NCI-H82 treated with DMSO at 0.1 percent for 48 hours (cell line): ENCODE data around the gene SYNJ2BP.
"Not testable (repeated sequence)": the region's sequence is repeated elsewhere in the genome, so short reads cannot be mapped to it uniquely, and the experiment has no call there.

Experiments used
- DNase-seq: peaks from one replicate; lab custom pipeline; 2025; ENCODE audit not compliant: unreplicated experiment; lab: John Stamatoyannopoulos, UW

The SYNJ2BP gene

GRCh38 chr14:70416725-70417349, at the start of gene SYNJ2BP:
Gene SYNJ2BP, minus strand, starts transcription at chr14:70417090. Its CDS starts 127 bp downstream, at chr14:70416963.
- peak; percentile 20 for DNase-seq

GRCh38 chr14:70454731-70455130, 37.8 kb upstream of the SYNJ2BP start:
- DNase-seq = no peak

GRCh38 chr14:70451874-70452273, 35.0 kb upstream of the SYNJ2BP start, which contains the start of gene ADAM21:
Gene ADAM21, plus strand, starts transcription at chr14:70452174. Its CDS starts 5,326 bp downstream, at chr14:70457500.
- DNase-seq = no peak

GRCh38 chr14:70448633-70449340, 31.9 kb upstream of the SYNJ2BP start:
- DNase-seq = no peak

- no peak for DNase-seq
These were observed 25.9 kb upstream of the SYNJ2BP start for GRCh38 chr14:70442750-70443149.

- DNase-seq = no peak
These were observed 24.8 kb upstream of the SYNJ2BP start for GRCh38 chr14:70441641-70442040.

GRCh38 chr14:70436867-70437266, 20.0 kb upstream of the SYNJ2BP start:
- no peak for DNase-seq

GRCh38 chr14:70426555-70426954, 9.7 kb upstream of the SYNJ2BP start:
- not testable (repeated sequence) for DNase-seq

GRCh38 chr14:70425354-70425753, 8.5 kb upstream of the SYNJ2BP start:
- no peak for DNase-seq

- no peak for DNase-seq
These were observed 5.6 kb upstream of the SYNJ2BP start for GRCh38 chr14:70422538-70422937.

GRCh38 chr14:70419270-70419931, 2.5 kb upstream of the SYNJ2BP start:
- DNase-seq = not testable (repeated sequence)

- no peak for DNase-seq
These were observed 559 bp downstream of the SYNJ2BP start for GRCh38 chr14:70416338-70416724.

GRCh38 chr14:70415788-70416187, 1.1 kb downstream of the SYNJ2BP start:
- no peak for DNase-seq

- no peak for DNase-seq
These were observed 9.3 kb downstream of the SYNJ2BP start for GRCh38 chr14:70407621-70408020.

GRCh38 chr14:70406216-70406615, 10.7 kb downstream of the SYNJ2BP start:
- DNase-seq = not testable (repeated sequence)

- not testable (repeated sequence) for DNase-seq
These were observed 13.6 kb downstream of the SYNJ2BP start for GRCh38 chr14:70403335-70403734.

- no peak for DNase-seq
These were observed 15.2 kb downstream of the SYNJ2BP start for GRCh38 chr14:70401643-70402042.

GRCh38 chr14:70398706-70399431, 18.0 kb downstream of the SYNJ2BP start:
- no peak for DNase-seq

- DNase-seq = no peak
These were observed 18.6 kb downstream of the SYNJ2BP start for GRCh38 chr14:70398280-70398679.

- DNase-seq = no peak
These were observed 19.1 kb downstream of the SYNJ2BP start for GRCh38 chr14:70397746-70398145.

- no peak for DNase-seq
These were observed 22.1 kb downstream of the SYNJ2BP start for GRCh38 chr14:70394674-70395306.
